CD4-positive, alpha-beta T cell treated with Interleukin-17A for 4 hours (primary cell): ENCODE data around the gene ATAD5.
"Not testable (repeated sequence)": the region's sequence is repeated elsewhere in the genome, so short reads cannot be mapped to it uniquely, and the experiment has no call there.

Experiments used
- DNase-seq: peaks from one replicate; pipeline ENCODE4 v3.0.0-alpha.2; 2020; ENCODE audit warnings: mixed read lengths

ATAD5 gene

GRCh38 chr17:30913955-30914354, 82.2 kb downstream of the ATAD5 start:
- DNase-seq = no peak

GRCh38 chr17:30915833-30916611, 84.3 kb downstream of the ATAD5 start:
- DNase-seq = no peak

DNA sequence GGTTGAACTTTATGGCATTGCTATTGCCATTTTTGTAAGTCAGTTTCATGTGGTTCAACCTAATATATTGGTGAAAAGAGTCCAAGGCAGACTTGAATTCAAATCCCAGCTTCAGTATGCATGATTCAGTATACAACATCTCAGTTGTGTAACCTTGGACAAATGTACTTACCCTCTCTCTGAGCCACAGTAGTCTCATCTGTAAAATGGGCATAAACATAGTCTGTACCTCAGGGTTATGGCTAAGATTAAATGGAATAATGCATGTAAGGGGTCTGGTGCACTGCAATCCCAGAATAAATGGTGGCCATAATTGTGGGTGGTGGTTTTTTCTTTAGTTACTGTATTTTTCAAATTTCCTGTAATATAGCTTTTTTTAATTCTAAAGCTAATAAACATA, 85.3 kb downstream of the ATAD5 start:
- no peak for DNase-seq

- no peak for DNase-seq
These were observed 88.5 kb downstream of the ATAD5 start for GRCh38 chr17:30920282-30920681.

DNA sequence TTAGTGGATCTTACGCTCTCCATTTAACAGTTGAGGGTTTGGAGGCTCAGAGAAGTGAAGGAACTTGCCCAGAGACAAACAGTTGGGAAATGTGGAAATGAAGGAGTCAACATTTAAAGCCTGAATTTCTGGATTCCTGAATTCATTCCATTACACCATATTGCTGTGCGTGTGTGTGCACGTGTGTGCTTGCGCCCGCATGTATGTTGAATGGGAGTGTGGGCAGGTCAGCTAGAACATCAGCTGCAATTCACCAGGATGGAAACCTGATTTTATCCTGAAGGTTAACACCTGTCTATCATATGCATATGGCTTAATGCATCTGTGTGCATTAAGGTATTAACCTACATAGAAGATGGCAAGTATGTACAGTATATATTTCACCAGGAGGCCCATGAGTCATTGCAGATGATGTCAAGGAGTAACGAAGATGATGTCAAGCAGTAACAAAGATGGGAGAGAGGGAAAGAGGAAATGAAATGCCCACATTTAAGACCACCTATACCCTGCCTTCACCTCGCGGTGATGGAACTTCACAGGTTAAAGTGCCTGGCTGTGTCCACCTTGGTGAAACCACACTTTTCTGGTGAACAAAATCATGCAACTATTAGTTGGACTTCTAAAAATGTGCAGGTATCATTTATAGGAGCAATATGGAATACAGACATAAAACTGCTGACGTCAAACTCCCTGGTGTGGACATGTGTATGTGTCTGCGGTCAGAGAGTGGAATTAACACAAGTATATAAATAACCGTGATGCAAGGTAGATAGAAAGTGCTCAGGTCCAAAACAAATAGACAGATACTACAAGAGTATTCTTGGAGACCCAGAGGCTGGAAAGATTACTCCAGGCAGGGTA, 89.1 kb downstream of the ATAD5 start:
- no peak for DNase-seq

- DNase-seq = no peak
These were observed 89.9 kb downstream of the ATAD5 start, which contains the start of gene ADAP2 for GRCh38 chr17:30921544-30922196. Gene ADAP2, plus strand, starts transcription at chr17:30921945. Its CDS starts 70 bp downstream, at chr17:30922015.

- DNase-seq = no peak
These were observed 90.7 kb downstream of the ATAD5 start for GRCh38 chr17:30922235-30923030.

DNA sequence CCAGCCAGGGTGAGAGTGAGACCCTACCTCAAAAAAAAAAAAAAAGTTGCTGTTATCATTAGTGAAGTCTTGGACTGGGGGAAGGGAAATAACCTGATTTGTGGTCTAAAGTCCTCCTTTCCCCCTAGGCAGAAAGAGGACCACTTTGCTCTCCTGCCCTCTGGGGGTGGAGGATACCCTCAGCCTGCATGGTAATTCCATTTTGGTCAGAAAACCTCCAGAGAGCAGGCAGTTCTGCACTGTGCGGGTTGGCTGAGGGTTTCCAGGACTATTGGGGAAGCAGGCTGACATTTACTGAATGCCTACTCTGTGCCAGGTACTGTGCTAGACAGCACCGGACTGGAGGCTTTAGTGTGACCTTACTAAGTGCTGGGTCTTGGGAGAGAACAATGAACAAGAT, 92.6 kb downstream of the ATAD5 start:
- no peak for DNase-seq

DNA sequence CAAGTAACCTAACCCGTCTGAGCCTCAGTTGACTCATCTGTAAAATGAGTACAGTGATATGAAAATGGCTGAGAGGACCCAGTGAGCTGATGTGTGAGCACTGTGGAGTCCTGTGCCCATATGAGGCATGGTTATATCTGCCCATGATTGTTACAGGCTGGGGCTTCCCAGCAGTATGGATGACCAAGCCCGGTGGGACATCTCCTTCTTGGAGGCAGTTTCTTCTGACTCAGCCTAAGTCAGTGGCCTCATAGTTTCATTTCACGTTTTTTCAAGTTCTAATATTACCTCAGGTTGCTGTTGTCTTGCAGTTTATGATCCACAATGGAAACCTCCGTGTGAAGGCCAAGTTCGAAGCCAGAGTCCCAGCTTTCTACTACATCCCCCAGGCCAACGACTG, 94.8 kb downstream of the ATAD5 start:
- no peak for DNase-seq

- no peak for DNase-seq
These were observed 96.0 kb downstream of the ATAD5 start for GRCh38 chr17:30927756-30928155.

DNA sequence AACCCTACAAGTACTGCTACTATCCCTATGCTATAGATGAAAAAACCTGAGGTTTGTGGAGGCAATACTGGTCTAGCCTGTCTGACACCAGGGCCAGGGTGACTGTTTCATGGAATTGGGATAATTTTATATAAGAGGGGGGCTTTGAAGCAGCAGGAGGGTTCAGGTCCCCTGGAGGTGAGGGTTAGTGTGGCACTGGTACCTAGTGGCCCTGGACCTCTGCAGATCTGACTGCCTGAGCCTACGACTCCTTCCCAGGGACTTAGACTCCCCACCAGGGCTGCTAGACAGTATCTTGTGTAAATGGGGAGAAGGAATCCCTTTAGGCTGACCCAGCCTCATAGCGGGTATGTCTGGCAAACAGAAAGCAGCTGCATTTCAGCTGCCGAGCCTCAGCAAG, 96.8 kb downstream of the ATAD5 start:
- DNase-seq = no peak

DNA sequence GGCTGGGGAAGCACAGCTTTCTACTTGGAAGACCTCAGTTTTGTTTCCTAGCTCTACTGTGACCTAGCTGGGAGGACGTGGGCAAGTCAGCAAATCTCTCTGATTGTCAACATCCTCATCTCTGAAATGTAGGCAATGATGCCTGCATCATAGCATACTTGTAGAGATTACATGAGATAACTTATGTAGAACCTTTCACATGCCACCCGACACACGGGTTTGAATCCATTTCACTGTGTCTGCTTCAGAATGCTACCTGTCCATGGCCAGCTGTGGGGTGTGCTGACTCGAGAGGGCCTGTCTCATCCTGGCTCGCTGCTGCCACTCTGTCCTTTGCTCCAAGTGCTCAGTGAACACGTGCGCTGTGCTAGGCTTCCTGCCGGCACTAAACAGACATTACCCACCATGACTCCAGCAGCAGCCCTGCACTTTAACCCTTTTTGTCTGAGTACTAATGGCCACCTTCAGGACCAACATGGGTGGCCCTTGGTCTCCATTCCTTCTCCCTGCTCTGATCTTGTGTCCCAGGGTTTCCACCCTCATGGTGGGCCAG, 97.4 kb downstream of the ATAD5 start:
- DNase-seq = no peak

DNA sequence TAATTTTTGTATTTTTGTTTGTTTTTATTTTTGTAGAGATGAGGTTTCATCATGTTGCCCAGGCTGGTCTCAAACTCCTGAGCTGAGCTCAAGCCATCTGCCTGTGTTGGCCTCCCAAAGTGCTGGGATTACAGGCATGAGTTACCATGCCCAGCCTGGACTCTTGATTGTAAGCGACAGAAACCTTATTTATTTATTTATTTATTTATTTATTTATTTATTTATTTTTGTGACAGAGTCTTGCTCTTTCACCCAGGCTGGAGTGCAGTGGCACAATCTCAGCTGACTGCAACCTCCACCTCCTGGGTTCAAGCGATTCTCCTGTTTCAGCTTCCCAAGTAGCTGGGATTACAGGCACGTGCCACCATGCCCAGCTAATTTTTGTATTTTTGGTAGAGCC, 98.1 kb downstream of the ATAD5 start:
- DNase-seq = not testable (repeated sequence)

DNA sequence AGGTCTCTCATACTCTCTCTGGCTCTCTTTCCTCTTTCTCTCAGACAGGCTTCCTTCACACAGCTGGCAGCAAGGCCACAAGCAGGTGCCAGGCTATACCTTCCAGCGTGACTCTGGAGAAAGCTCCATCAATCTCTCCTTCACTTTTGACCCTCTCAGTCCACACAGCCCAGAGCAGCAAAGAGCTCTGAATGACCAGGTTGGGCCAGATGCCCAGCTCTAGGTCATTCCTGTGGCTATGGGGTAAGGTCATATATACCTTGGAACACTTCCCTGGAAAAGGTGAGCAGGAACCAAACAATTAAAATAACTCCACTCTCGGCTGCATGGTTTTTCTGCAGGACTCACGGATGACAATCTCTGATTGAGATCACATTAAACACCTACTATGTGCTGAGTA, 98.7 kb downstream of the ATAD5 start:
- DNase-seq = no peak

DNA sequence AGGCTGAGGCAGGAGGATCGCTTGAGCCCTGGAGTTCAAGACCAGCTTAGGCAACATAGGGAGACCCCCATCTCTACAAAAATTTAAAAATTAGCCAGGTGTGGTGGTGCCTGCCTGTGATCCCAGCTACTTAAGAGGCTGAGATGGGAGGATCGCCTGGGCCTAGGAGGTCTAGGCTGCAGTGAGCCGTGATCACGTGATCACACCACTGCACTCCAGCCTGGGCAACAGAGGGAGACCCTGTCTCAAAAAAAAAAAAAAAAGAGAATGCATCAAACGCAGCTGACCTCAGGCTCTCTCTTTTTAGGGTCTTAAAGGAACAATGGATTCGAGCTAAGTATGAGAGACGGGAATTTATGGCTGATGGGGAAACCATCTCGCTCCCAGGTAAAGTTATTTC, 99.8 kb downstream of the ATAD5 start:
- not testable (repeated sequence) for DNase-seq

- DNase-seq = no peak
These were observed 102.2 kb downstream of the ATAD5 start for GRCh38 chr17:30933966-30934365.

DNA sequence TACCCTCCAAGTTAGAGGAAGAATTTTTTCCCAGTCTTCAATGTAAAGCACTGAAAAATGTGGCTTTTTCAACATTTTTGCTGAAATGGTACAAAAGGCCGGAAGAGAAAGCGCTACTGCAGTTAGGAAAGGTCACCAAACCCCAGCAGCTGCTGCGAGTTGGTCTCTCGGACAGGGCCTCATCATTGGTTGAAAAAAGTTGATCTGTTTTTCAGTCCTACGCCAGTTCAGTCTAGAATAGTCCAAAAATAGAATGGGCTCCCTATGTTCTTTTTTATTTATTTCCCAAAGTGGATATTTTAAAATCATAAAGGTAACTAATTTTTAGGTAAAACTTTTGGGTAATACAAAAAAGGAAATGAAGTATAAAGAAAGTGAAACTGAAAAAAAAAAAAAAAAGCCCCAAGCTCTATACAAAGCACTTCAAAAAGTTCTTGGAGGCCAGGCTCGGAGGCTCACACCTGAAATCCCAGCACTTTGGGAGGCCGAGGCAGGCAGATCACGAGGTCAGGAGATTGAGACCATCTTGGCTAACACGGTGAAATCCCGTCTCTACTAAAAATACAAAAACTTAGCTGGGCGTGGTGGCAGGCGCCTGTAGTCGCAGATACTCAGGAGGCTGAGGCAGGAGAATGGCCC, 107.4 kb downstream of the ATAD5 start:
- DNase-seq = no peak

- DNase-seq = no peak
These were observed 110.7 kb downstream of the ATAD5 start for GRCh38 chr17:30942308-30943079.
